ENCODE data around the gene KIF13A. TPM values are rescaled to one million over a fixed set of nuclear protein-coding genes. Genes with fewer than 3 reads are reported as not detected.

Gene KIF13A
- total and polyA plus RNA-seq, 9 of the 15 experiments (the other 6 are each of a cell fraction or from before 2014, with no cell fraction given) = 3.6 to 44.3 (median 29.7) TPM

DNA sequence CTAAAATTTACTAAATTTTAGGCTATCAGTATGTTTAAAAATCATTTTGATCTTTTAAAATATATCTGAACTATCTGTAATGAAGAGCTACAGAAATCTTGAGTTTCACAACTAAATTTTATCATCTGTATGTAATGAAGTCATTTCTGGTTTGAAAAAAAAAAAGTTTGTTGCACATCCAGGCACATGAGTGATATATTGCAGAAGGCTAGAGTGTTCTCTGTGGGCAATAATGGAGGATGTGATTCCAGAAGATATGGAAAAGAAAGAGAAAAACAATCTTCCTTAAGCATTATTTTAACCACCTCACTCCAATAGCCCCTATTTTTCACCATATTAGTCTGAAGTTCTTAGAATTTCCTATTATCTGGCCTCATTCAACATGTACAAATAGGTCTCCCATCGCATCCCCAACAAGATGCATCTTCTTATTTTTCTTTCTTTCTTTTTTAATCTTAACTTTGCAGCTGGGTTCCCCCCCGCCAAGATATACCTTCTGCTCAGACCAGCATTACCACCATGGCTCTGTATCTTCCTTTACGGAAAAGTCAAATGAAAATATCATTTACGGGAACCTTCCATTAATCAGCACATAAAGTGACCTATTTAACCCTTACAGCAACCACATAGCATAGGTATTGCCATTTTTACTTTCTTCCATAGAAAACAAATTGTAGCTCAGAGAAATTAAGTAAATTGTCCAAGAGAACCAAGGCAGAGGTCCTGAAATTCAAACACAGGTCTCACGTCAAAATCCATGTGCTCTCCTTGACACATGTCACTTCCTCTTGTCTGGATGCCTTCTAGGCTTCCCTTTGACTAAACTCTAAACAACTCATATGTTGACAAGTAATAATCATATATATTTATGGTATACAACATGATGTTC is 116.9 kb downstream of the KIF13A start (continued):
- no peak for TF ChIP-seq GATAD2B (IDR thresholded peaks at IDR 0.05; ENCODE audit: borderline replicate concordance)
- TF ChIP-seq, protein P1, sequence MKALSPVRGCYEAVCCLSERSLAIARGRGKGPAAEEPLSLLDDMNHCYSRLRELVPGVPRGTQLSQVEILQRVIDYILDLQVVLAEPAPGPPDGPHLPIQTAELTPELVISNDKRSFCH (CRISPR knock-in tag; IDR thresholded peaks at IDR 0.05) = no peak
- TF ChIP-seq, protein P1 (tag; IDR thresholded peaks at IDR 0.05) = peak; percentile 42; the same call in 1 of the 2 replicates
- peak in 1 of 2 experiments; percentile 20; a peak in 1 of 3 replicates for TF ChIP-seq CBX3 (IDR thresholded peaks at IDR 0.05; ENCODE audit: borderline replicate concordance in 1 of 2, low read length in 2 of 2)
- 0 out of 2 replicates have a peak, but pooled peaks have one; percentile 29 for TF ChIP-seq MTA2 (IDR thresholded peaks at IDR 0.05; ENCODE audit: low read depth)
- TF ChIP-seq EP300 (IDR thresholded peaks at IDR 0.05; ENCODE audit: low read length) = peak; percentile 23; the same call in 1 of the 2 replicates
- TF ChIP-seq TCF3 (CRISPR knock-in tag; IDR thresholded peaks at IDR 0.05) = peak; percentile 72
- no peak for TF ChIP-seq PPARD (CRISPR knock-in tag; IDR thresholded peaks at IDR 0.05)
- TF ChIP-seq SMARCA4 (IDR thresholded peaks at IDR 0.05) = peak; percentile 40; the same call in 1 of the 2 replicates
- no peak for TF ChIP-seq NBN (IDR thresholded peaks at IDR 0.05; ENCODE audit: low read depth)
- TF ChIP-seq ATF1 (CRISPR knock-in tag; IDR thresholded peaks at IDR 0.05) = no peak
- 0 out of 2 replicates have a peak, but pooled peaks have one; percentile 23 for TF ChIP-seq ATF1 (tag; IDR thresholded peaks at IDR 0.05)
- TF ChIP-seq DACH1 (IDR thresholded peaks at IDR 0.05; ENCODE audit: partially characterized antibody) = peak; percentile 9
- TF ChIP-seq, protein P2, sequence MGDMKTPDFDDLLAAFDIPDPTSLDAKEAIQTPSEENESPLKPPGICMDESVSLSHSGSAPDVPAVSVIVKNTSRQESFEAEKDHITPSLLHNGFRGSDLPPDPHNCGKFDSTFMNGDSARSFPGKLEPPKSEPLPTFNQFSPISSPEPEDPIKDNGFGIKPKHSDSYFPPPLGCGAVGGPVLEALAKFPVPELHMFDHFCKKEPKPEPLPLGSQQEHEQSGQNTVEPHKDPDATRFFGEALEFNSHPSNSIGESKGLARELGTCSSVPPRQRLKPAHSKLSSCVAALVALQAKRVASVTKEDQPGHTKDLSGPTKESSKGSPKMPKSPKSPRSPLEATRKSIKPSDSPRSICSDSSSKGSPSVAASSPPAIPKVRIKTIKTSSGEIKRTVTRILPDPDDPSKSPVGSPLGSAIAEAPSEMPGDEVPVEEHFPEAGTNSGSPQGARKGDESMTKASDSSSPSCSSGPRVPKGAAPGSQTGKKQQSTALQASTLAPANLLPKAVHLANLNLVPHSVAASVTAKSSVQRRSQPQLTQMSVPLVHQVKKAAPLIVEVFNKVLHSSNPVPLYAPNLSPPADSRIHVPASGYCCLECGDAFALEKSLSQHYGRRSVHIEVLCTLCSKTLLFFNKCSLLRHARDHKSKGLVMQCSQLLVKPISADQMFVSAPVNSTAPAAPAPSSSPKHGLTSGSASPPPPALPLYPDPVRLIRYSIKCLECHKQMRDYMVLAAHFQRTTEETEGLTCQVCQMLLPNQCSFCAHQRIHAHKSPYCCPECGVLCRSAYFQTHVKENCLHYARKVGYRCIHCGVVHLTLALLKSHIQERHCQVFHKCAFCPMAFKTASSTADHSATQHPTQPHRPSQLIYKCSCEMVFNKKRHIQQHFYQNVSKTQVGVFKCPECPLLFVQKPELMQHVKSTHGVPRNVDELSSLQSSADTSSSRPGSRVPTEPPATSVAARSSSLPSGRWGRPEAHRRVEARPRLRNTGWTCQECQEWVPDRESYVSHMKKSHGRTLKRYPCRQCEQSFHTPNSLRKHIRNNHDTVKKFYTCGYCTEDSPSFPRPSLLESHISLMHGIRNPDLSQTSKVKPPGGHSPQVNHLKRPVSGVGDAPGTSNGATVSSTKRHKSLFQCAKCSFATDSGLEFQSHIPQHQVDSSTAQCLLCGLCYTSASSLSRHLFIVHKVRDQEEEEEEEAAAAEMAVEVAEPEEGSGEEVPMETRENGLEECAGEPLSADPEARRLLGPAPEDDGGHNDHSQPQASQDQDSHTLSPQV (IDR thresholded peaks at IDR 0.05) = peak; percentile 82
- TF ChIP-seq MEIS2 (IDR thresholded peaks at IDR 0.05; ENCODE audit: partially characterized antibody) = peak; percentile 86
- TF ChIP-seq, protein P3, sequence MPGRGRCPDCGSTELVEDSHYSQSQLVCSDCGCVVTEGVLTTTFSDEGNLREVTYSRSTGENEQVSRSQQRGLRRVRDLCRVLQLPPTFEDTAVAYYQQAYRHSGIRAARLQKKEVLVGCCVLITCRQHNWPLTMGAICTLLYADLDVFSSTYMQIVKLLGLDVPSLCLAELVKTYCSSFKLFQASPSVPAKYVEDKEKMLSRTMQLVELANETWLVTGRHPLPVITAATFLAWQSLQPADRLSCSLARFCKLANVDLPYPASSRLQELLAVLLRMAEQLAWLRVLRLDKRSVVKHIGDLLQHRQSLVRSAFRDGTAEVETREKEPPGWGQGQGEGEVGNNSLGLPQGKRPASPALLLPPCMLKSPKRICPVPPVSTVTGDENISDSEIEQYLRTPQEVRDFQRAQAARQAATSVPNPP (IDR thresholded peaks at IDR 0.05; ENCODE audit: borderline replicate concordance, insufficient read depth, insufficient read length) = no peak
- no peak for TF ChIP-seq HNRNPH1 (optimal IDR thresholded peaks at IDR 0.05; ENCODE audit: low read depth, low read length)
- TF ChIP-seq POLR2B (IDR thresholded peaks at IDR 0.05; ENCODE audit: low read depth, partially characterized antibody) = no peak
- TF ChIP-seq SPI1 (IDR thresholded peaks at IDR 0.05; ENCODE audit: borderline replicate concordance, low read depth, low read length) = 0 out of 2 replicates have a peak, but pooled peaks have one; percentile 56
